IPS-20b (cell line): ENCODE measurements around the gene SORCS1.

Experiments used
- H3K27ac ChIP-seq: one replicate; pipeline ENCODE4 v1.5.1; 2013; ENCODE audit warnings: low read length
- H3K27me3 ChIP-seq: 2 replicates; pipeline ENCODE4 v1.6.1; 2013; ENCODE audit warnings: mild to moderate bottlenecking, low read length, inconsistent platforms; ENCODE audit not compliant: insufficient read depth
- H3K36me3 ChIP-seq: 2 replicates; pipeline ENCODE4 v1.6.1; 2013; ENCODE audit warnings: low read depth, mild to moderate bottlenecking, inconsistent platforms, low read length, moderate library complexity; ENCODE audit not compliant: insufficient read depth
- H3K4me1 ChIP-seq: 2 replicates; pipeline ENCODE4 v1.6.1; 2013; ENCODE audit warnings: mild to moderate bottlenecking, control low read depth, inconsistent platforms, low read length, moderate library complexity; ENCODE audit not compliant: insufficient read depth
- H3K4me3 ChIP-seq: 2 replicates; pipeline ENCODE4 v1.5.1; 2013; ENCODE audit warnings: mild to moderate bottlenecking, low read length, inconsistent platforms
- H3K9ac ChIP-seq: 2 replicates; pipeline ENCODE4 v1.6.1; 2013; ENCODE audit warnings: low read depth, mild to moderate bottlenecking, inconsistent platforms, low read length, moderate library complexity
- H3K9me3 ChIP-seq: 2 replicates; pipeline ENCODE4 v1.6.1; 2013; ENCODE audit warnings: mild to moderate bottlenecking, low read depth, low read length, inconsistent platforms; ENCODE audit not compliant: insufficient read depth

SORCS1 gene

DNA sequence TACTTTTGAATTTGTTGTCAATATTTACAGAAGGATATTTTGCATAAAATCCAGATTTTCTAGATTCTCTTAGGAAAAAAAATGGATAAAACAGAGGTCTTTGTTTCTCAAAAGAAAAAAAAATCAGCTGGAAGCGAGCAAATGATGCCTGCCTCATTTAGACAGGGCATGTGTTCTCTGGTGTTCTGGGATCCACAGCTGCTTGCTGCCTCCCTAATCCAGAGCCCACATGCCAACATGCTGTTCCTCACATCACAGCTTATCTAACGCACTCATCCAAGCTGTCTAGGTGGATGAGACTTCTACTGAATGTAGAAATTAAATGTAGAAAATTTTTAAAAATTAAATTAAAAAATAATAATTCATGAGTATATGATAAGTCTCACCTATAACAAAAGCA, 630.1 kb downstream of the SORCS1 start:
- Histone ChIP-seq H3K27me3 (peaks cover 87% of the 10 kb centered on the region), H3K9ac (no peak overlapping the region), H3K4me3 (no peak overlapping the region), H3K27ac (no peak overlapping the region), H3K9me3 (no peaks in the 10 kb centered on the region; the same call in 1 of the 2 replicates), H3K4me1 (no peaks in the 10 kb centered on the region), H3K36me3 (no peaks in the 10 kb centered on the region)

DNA sequence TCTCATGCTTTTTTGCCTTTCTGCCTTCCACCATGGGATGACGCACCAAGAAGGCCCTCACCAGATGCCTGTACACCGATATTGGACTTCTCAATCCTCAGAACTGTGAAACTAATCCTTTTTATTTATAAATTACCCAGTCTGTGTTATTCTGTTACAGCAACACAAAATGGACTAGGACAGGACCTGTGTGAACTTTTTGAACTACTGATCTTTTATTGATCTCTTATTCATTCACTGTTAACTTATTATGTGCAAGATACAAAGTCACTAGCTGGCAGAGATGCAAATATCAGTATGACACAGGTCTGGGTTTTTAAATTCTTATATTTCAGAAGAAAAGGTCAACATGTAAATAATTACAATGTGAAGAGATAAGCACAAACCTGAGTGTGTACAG, 635.8 kb downstream of the SORCS1 start:
- H3K4me3 ChIP-seq: no peak overlapping the region
- no peaks in the 10 kb centered on the region for H3K4me1 ChIP-seq
- H3K9me3 ChIP-seq: no peaks in the 10 kb centered on the region
- no peak overlapping the region for H3K9ac ChIP-seq
- no peaks in the 10 kb centered on the region for H3K36me3 ChIP-seq
- H3K27me3 ChIP-seq: peaks cover 33% of the 10 kb centered on the region
- H3K27ac ChIP-seq: no peak overlapping the region

DNA sequence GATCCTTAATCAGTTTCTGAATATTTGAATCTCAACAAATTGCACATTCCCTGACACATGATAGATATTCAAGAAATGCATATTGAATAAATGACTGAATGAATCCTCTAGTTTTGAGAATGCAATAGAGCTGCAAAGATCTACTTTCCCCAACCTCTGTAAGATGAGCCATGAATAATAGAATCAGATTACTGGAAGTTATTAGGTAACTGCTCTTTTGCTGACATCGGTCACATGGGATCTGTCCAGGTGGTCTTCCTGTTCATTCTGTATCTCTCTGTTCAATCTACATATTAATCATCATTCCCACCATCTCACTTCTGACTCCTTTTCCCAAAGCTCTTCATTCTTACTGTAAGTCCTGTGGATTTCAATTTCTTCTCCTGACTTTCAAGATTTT, 638.7 kb downstream of the SORCS1 start:
- Histone ChIP-seq H3K36me3 (no peaks in the 10 kb centered on the region), H3K4me1 (no peaks in the 10 kb centered on the region), H3K27me3 (peaks cover 4% of the 10 kb centered on the region), H3K27ac (no peak overlapping the region), H3K9ac (no peak overlapping the region), H3K4me3 (no peak overlapping the region), H3K9me3 (no peaks in the 10 kb centered on the region)
